ENCODE results near the gene P2RY6.

The P2RY6 gene

GRCh38 chr11:73345481-73346160 lies 73.5 kb downstream of the P2RY6 start:
- TF ChIP-seq CTCF (conservative IDR thresholded peaks at IDR 0.05): no peak

GRCh38 chr11:73346186-73346935 lies 74.2 kb downstream of the P2RY6 start:
- TF ChIP-seq CTCF (conservative IDR thresholded peaks at IDR 0.05): no peak
- no peak overlapping the region for H3K27ac ChIP-seq

More at GRCh38 chr11:73345481-73346160, 73.5 kb downstream of the P2RY6 start:
- no peak overlapping the region for H3K27ac ChIP-seq

GRCh38 chr11:73347067-73347466 lies 74.9 kb downstream of the P2RY6 start:
- H3K27ac ChIP-seq: no peak overlapping the region
- TF ChIP-seq CTCF (conservative IDR thresholded peaks at IDR 0.05): no peak
